NCI-H1436 treated with DMSO at 0.1 percent for 48 hours (cell line): Measurements from ENCODE around the gene DHTKD1.
A peak's percentile ranks its signal among the peaks of the same experiment; 100 is the strongest.

Source experiments
- DNase-seq: peaks from one replicate; lab custom pipeline; 2025; lab: John Stamatoyannopoulos, UW

DHTKD1 gene

GRCh38 chr10:12068449-12069269 lies at the start of gene DHTKD1:
DHTKD1 (plus strand) TSS chr10:12068954; CDS start chr10:12069034, 80 bp downstream.
- peak; percentile 91 for DNase-seq

- no peak for DNase-seq
Observed at GRCh38 chr10:12019283-12019971, 49.3 kb upstream of the DHTKD1 start.

- DNase-seq, result no peak
Observed at GRCh38 chr10:12020574-12020973, 48.2 kb upstream of the DHTKD1 start.

- no peak for DNase-seq
Observed at GRCh38 chr10:12022580-12023257, 46.0 kb upstream of the DHTKD1 start.

- DNase-seq, result no peak
Observed at GRCh38 chr10:12025591-12025990, 43.2 kb upstream of the DHTKD1 start.

GRCh38 chr10:12027539-12027938 lies 41.2 kb upstream of the DHTKD1 start:
- no peak for DNase-seq

GRCh38 chr10:12031404-12031803 lies 37.4 kb upstream of the DHTKD1 start:
- DNase-seq, result no peak

- no peak for DNase-seq
Observed at GRCh38 chr10:12036073-12036655, 32.6 kb upstream of the DHTKD1 start.

GRCh38 chr10:12041766-12042408 lies 26.9 kb upstream of the DHTKD1 start:
- DNase-seq, result no peak

- no peak for DNase-seq
Observed at GRCh38 chr10:12042409-12042796, 26.4 kb upstream of the DHTKD1 start.

- DNase-seq, result peak; percentile 99
Observed at GRCh38 chr10:12042797-12043651, 25.7 kb upstream of the DHTKD1 start, which contains the start of gene UPF2. UPF2 (minus strand) TSS chr10:12042809; CDS start chr10:12035423, 7,386 bp downstream.

GRCh38 chr10:12045596-12045995 lies 23.2 kb upstream of the DHTKD1 start:
- no peak for DNase-seq

- DNase-seq, result no peak
Observed at GRCh38 chr10:12048547-12048946, 20.2 kb upstream of the DHTKD1 start.

- peak; percentile 64 for DNase-seq
Observed at GRCh38 chr10:12050528-12050927, 18.2 kb upstream of the DHTKD1 start.

- no peak for DNase-seq
Observed at GRCh38 chr10:12051241-12051640, 17.5 kb upstream of the DHTKD1 start.

- DNase-seq, result no peak
Observed at GRCh38 chr10:12055732-12056131, 13.0 kb upstream of the DHTKD1 start.

GRCh38 chr10:12056748-12057147 lies 12.0 kb upstream of the DHTKD1 start:
- DNase-seq, result no peak

GRCh38 chr10:12061124-12061523 lies 7.6 kb upstream of the DHTKD1 start:
- DNase-seq, result no peak

- no peak for DNase-seq
Observed at GRCh38 chr10:12062754-12063482, 5.8 kb upstream of the DHTKD1 start.

GRCh38 chr10:12063483-12063818 lies 5.3 kb upstream of the DHTKD1 start:
- no peak for DNase-seq
